HFFc6 (cell line): Measurements from ENCODE around the gene STOX2. TPM values are rescaled to one million over a fixed set of nuclear protein-coding genes. Genes with fewer than 3 reads are reported as not detected.

ENCODE experiments used
- DNase-seq: peaks from one replicate; pipeline ENCODE4 v3.0.0-alpha.2; 2018
- H3K27ac Mint-ChIP-seq: 2 replicates; pipeline ENCODE4 v1.8.0; 2020; ENCODE audit warnings: mild to moderate bottlenecking, mixed read lengths
- H3K27me3 Mint-ChIP-seq: 2 replicates; pipeline ENCODE4 v1.8.0; 2021; ENCODE audit warnings: mild to moderate bottlenecking, moderate library complexity, mixed read lengths; ENCODE audit not compliant: insufficient read depth
- H3K36me3 Mint-ChIP-seq: 2 replicates; pipeline ENCODE4 v1.8.0; 2021; ENCODE audit warnings: low read depth, mixed read lengths
- H3K4me1 Mint-ChIP-seq: 2 replicates; pipeline ENCODE4 v1.8.0; 2020; ENCODE audit warnings: low read depth, mixed read lengths
- H3K4me3 Mint-ChIP-seq: 2 replicates; pipeline ENCODE4 v1.8.0; 2020; ENCODE audit warnings: mild to moderate bottlenecking, moderate library complexity, mixed read lengths
- H3K9me3 Mint-ChIP-seq: 2 replicates; pipeline ENCODE4 v1.8.0; 2020; ENCODE audit warnings: mild to moderate bottlenecking, mixed read lengths
- total RNA-seq, 6 experiments: library from RNA; stranded (reverse); fragmentation: NEBNext Ultra II Directional; extraction: Animal tissue kit (Norgen Biotek cat#: 25700); gene quantifications; 2 replicates in 1 of 6; 3 replicates in 5 of 6; pipeline ENCODE4 v1.2.3, GENCODE V29; 2021
- TF ChIP-seq, protein P1 (sequence below): fragments of 200-600 bp; sonication (generic); IDR thresholded peaks from 2 replicates; pipeline ENCODE4 v1.5.0; 2021; ENCODE audit warnings: antibody characterized with exemption, mild to moderate bottlenecking

Gene STOX2
- total RNA-seq, 6 experiments from 2014 or later: 0.07 to 0.17 TPM; not detected in 4

DNA sequence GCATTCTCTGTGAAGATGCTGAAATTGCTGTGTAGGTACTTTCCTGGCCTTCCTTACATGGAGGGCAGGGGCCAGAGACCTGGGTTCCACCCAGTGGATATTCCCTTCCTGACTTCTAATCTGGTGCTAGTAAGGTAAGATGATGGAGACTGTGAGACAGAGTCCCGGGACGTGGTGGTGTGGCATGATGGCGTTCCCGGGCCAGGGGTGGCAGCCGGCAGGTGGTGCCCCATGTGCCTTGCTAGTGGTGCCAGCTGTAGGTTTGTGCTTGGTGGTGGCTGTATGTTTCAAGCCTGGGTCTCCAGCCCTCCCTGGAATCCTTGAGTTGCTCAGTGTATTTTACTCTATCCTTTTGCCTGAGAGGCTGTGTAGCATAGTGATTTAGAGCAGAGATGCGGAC is 10.9 kb downstream of the STOX2 start:
- Mint-ChIP-seq H3K27ac (no peak overlapping the region), H3K9me3 (peaks cover 4% of the 10 kb centered on the region; the same call in 1 of the 2 replicates), H3K36me3 (no peaks in the 10 kb centered on the region), H3K27me3 (no peaks in the 10 kb centered on the region), H3K4me1 (no peaks in the 10 kb centered on the region), H3K4me3 (no peak overlapping the region)
- TF ChIP-seq, protein P1, sequence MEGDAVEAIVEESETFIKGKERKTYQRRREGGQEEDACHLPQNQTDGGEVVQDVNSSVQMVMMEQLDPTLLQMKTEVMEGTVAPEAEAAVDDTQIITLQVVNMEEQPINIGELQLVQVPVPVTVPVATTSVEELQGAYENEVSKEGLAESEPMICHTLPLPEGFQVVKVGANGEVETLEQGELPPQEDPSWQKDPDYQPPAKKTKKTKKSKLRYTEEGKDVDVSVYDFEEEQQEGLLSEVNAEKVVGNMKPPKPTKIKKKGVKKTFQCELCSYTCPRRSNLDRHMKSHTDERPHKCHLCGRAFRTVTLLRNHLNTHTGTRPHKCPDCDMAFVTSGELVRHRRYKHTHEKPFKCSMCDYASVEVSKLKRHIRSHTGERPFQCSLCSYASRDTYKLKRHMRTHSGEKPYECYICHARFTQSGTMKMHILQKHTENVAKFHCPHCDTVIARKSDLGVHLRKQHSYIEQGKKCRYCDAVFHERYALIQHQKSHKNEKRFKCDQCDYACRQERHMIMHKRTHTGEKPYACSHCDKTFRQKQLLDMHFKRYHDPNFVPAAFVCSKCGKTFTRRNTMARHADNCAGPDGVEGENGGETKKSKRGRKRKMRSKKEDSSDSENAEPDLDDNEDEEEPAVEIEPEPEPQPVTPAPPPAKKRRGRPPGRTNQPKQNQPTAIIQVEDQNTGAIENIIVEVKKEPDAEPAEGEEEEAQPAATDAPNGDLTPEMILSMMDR: no peak
- no peak for DNase-seq

DNA sequence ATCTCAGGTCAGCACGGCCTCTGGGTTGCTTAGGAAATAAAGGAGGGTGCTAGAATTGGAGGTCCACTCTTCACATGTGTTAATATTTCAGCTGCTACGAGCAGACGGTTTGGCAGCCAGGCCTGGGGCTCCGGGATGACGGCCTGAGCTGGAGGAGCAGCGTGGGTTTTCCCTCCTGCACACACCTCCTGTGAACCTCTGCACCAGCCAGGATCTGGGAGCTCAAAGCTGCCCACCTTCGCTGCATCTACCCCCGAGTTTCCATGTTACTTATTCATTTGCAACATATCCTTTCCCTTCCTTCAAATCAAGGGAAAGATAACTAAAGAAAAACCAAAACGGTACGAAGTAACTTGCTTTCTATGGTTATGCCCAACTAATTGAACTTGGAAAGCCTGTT is 13.6 kb downstream of the STOX2 start:
- no peaks in the 10 kb centered on the region for H3K36me3 Mint-ChIP-seq
- TF ChIP-seq, protein P1: no peak
- peaks cover 3% of the 10 kb centered on the region; the same call in 1 of the 2 replicates for H3K27me3 Mint-ChIP-seq
- H3K4me3 Mint-ChIP-seq: no peak overlapping the region
- peaks cover 4% of the 10 kb centered on the region; the same call in 1 of the 2 replicates for H3K9me3 Mint-ChIP-seq
- H3K27ac Mint-ChIP-seq: no peak overlapping the region
- H3K4me1 Mint-ChIP-seq: no peaks in the 10 kb centered on the region
- DNase-seq: no peak

DNA sequence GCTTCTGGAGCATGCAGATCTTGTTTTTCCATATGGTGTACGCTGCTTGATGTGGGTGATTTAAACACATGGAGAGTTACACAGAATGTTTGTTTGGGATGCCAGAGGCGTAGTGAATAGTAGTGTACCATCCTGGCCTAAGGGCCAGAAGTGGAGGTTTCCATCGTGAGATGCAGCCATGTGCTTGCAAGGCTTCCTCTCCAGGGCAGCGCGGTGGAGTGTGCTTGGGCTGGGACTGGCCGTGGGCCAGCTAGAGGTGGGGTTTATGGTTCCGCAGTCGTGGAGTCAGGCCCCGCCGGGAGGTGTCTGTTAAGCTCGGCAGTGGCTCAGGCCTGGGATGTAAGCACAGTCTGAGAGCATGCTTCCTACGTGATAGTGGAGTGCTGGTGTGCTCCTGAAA is 14.0 kb downstream of the STOX2 start:
- TF ChIP-seq, protein P1: no peak
- peaks cover 2% of the 10 kb centered on the region; the same call in 1 of the 2 replicates for H3K9me3 Mint-ChIP-seq
- no peak for DNase-seq
- H3K27me3 Mint-ChIP-seq: peaks cover 3% of the 10 kb centered on the region; the same call in 1 of the 2 replicates
- H3K36me3 Mint-ChIP-seq: no peaks in the 10 kb centered on the region
- H3K4me1 Mint-ChIP-seq: no peaks in the 10 kb centered on the region
- H3K4me3 Mint-ChIP-seq: no peak overlapping the region
- H3K27ac Mint-ChIP-seq: no peak overlapping the region

DNA sequence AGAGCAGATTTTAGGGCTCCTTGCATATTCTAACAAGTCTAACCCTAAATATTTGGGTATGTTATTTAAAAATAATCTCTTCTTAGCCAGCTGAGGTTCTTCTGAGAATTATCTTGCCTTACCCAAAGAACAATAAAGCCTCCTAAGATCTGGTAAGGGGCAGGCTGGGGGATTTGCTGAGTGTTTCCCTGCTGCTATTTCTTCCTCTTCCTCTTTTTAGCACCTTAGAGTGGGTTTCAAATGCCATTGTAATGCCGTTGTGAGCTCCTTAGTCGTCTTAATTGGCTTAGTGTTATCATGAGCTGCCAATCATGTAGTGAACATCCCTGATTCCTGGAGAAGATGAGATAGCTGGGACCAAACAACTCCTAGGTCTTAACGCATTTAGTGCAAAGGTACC is 15.4 kb downstream of the STOX2 start:
- Mint-ChIP-seq H3K9me3 (peaks cover 6% of the 10 kb centered on the region; the same call in 1 of the 2 replicates), H3K4me1 (no peaks in the 10 kb centered on the region), H3K27me3 (peaks cover 5% of the 10 kb centered on the region; the same call in 1 of the 2 replicates), H3K4me3 (no peak overlapping the region), H3K36me3 (no peaks in the 10 kb centered on the region), H3K27ac (no peak overlapping the region)
- TF ChIP-seq, protein P1: no peak
- DNase-seq: no peak

DNA sequence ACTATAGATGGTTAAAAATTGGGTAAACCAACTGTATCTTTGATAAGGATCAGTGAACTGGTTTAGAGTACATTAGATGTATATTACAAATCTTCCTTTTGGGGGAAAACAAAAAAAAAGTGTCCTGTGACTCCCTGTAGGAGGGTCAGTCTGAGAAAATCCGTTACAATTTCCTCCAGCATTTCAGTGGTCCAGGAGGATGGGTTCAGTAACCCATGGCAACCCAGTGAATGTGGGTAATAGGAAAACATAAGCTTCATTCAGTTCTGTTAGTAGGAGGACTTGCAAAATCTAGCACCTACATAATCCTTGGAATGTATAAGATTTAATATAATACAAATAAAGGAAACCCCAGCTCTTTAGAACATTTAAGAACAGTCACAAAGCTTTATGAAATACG is 16.2 kb downstream of the STOX2 start:
- Mint-ChIP-seq H3K9me3 (peaks cover 6% of the 10 kb centered on the region; the same call in 1 of the 2 replicates), H3K27me3 (peaks cover 5% of the 10 kb centered on the region; the same call in 1 of the 2 replicates), H3K4me1 (no peaks in the 10 kb centered on the region), H3K27ac (no peak overlapping the region), H3K36me3 (no peaks in the 10 kb centered on the region), H3K4me3 (no peak overlapping the region)
- TF ChIP-seq, protein P1: no peak
- no peak for DNase-seq
